HEK293 (cell line): ENCODE data around the gene YWHAE.
A peak's percentile ranks its signal among the peaks of the same experiment; 100 is the strongest.

ENCODE experiments used
- CTCF ChIA-PET: fragments of 350-600 bp; formaldehyde crosslinking; extraction: SDS; loops from one replicate; lab custom pipeline; 2021; ENCODE audit warnings: antibody characterized with exemption; lab: Yijun Ruan, JAX
- POLR2A ChIA-PET: fragments of 300-600 bp; formaldehyde crosslinking; extraction: SDS; loops from one replicate; lab custom pipeline; 2020; ENCODE audit warnings: antibody characterized with exemption, inconsistent platforms; lab: Yijun Ruan, JAX
- H3K27ac ChIP-seq: fragments of 200-500 bp; sonication (Bioruptor generic); 2 replicates; pipeline ENCODE4 v1.5.1; 2014; ENCODE audit warnings: low read depth, low read length, control low read depth, inconsistent platforms; ENCODE audit errors: extremely low read depth
- H3K36me3 ChIP-seq, 2 experiments: fragments of 200-500 bp in 1 of 2; sonication (Bioruptor generic) in 1 of 2; 1 replicate in 1 of 2; 2 replicates in 1 of 2; pipeline ENCODE4 v1.5.1; 2014 to 2017; ENCODE audit warnings: inconsistent platforms in 2 of 2, low read length in 2 of 2; ENCODE audit not compliant: control insufficient read depth in 2 of 2, insufficient read depth in 1 of 2
- H3K4me1 ChIP-seq: fragments of 200-500 bp; sonication (Bioruptor generic); 2 replicates; pipeline ENCODE4 v1.5.1; 2014; ENCODE audit warnings: mild to moderate bottlenecking, low read length, inconsistent platforms; ENCODE audit not compliant: control insufficient read depth, insufficient read depth
- H3K4me3 ChIP-seq: 2 replicates; pipeline ENCODE4 v1.5.1; 2011; ENCODE audit warnings: low read depth, mild to moderate bottlenecking, control low read depth, low read length, moderate library complexity
- H3K9me3 ChIP-seq: fragments of 200-500 bp; sonication (Bioruptor generic); 2 replicates; pipeline ENCODE4 v1.5.1; 2014; ENCODE audit warnings: low read depth, low read length, inconsistent platforms; ENCODE audit not compliant: control insufficient read depth, insufficient read depth
- BCL11A ChIP-seq: fragments of 450-650 bp; formaldehyde crosslinking; IDR thresholded peaks from 2 replicates; pipeline ENCODE4 v1.5.1; 2016; ENCODE audit warnings: low read depth, missing biosample characterization, missing genetic modification characterization
- GLI2 ChIP-seq: fragments of 450-650 bp; formaldehyde crosslinking; IDR thresholded peaks from 2 replicates; pipeline ENCODE4; 2017; ENCODE audit warnings: missing biosample characterization, missing genetic modification characterization, low read depth, borderline replicate concordance
- GLIS2 ChIP-seq: fragments of 450-650 bp; formaldehyde crosslinking; IDR thresholded peaks from 2 replicates; pipeline ENCODE4 v1.5.1; 2016; ENCODE audit warnings: missing biosample characterization, missing genetic modification characterization
- RBAK ChIP-seq: fragments of 450-650 bp; formaldehyde crosslinking; IDR thresholded peaks from 2 replicates; pipeline ENCODE4 v1.5.1; 2016; ENCODE audit warnings: missing biosample characterization, missing genetic modification characterization
- WT1 ChIP-seq: fragments of 450-650 bp; formaldehyde crosslinking; IDR thresholded peaks from 2 replicates; pipeline ENCODE4 v1.5.1; 2016; ENCODE audit warnings: missing biosample characterization, missing genetic modification characterization
- YY1 ChIP-seq: fragments of 450-650 bp; formaldehyde crosslinking; IDR thresholded peaks from 2 replicates; pipeline ENCODE4 v1.5.1; 2018; ENCODE audit warnings: missing biosample characterization, missing genetic modification characterization
- ZFP37 ChIP-seq: fragments of 450-650 bp; formaldehyde crosslinking; IDR thresholded peaks from 2 replicates; pipeline ENCODE4 v1.5.1; 2016; ENCODE audit warnings: missing biosample characterization, missing genetic modification characterization
- ZNF24 ChIP-seq: fragments of 450-650 bp; formaldehyde crosslinking; IDR thresholded peaks from 2 replicates; pipeline ENCODE4 v1.5.1; 2016; ENCODE audit warnings: missing biosample characterization, missing genetic modification characterization
- ZNF350 ChIP-seq: fragments of 450-650 bp; formaldehyde crosslinking; IDR thresholded peaks from 2 replicates; pipeline ENCODE4 v1.5.0; 2017; ENCODE audit warnings: missing biosample characterization, mild to moderate bottlenecking, missing genetic modification characterization
- ZNF366 ChIP-seq: fragments of 450-650 bp; formaldehyde crosslinking; conservative IDR thresholded peaks from 2 replicates; pipeline ENCODE4 v1.5.1; 2016; ENCODE audit warnings: missing biosample characterization, missing genetic modification characterization
- ZNF558 ChIP-seq: fragments of 450-650 bp; formaldehyde crosslinking; IDR thresholded peaks from 2 replicates; pipeline ENCODE4 v1.5.1; 2016; ENCODE audit warnings: missing biosample characterization, missing genetic modification characterization
- ZNF561 ChIP-seq: fragments of 450-650 bp; IDR thresholded peaks from 2 replicates; pipeline ENCODE4 v1.5.1; 2018; ENCODE audit warnings: missing biosample characterization, missing genetic modification characterization, borderline replicate concordance
- ZNF585B ChIP-seq: fragments of 450-650 bp; formaldehyde crosslinking; IDR thresholded peaks from 2 replicates; pipeline ENCODE4 v1.5.1; 2016; ENCODE audit warnings: missing biosample characterization, missing genetic modification characterization
- ZNF621 ChIP-seq: fragments of 450-650 bp; formaldehyde crosslinking; IDR thresholded peaks from 2 replicates; pipeline ENCODE4 v1.5.1; 2017; ENCODE audit warnings: missing biosample characterization, missing genetic modification characterization
- ZNF654 ChIP-seq: fragments of 450-650 bp; formaldehyde crosslinking; IDR thresholded peaks from 2 replicates; pipeline ENCODE4 v1.5.1; 2016; ENCODE audit warnings: low read depth, missing biosample characterization, missing genetic modification characterization
- ZNF76 ChIP-seq: fragments of 450-650 bp; formaldehyde crosslinking; IDR thresholded peaks from 2 replicates; pipeline ENCODE4; 2016; ENCODE audit warnings: low read depth, missing biosample characterization, missing genetic modification characterization, borderline replicate concordance
- ZNF777 ChIP-seq: fragments of 450-650 bp; formaldehyde crosslinking; IDR thresholded peaks from 2 replicates; pipeline ENCODE4 v1.5.1; 2017; ENCODE audit warnings: missing biosample characterization, missing genetic modification characterization, borderline replicate concordance
- ZNF843 ChIP-seq: fragments of 450-650 bp; formaldehyde crosslinking; IDR thresholded peaks from 2 replicates; pipeline ENCODE4 v1.5.1; 2016; ENCODE audit warnings: missing biosample characterization, missing genetic modification characterization
- TF ChIP-seq, protein P1 (sequence below): fragments of 450-650 bp; formaldehyde crosslinking; IDR thresholded peaks from 2 replicates; pipeline ENCODE4 v1.5.1; 2016; ENCODE audit warnings: missing biosample characterization, missing genetic modification characterization
- TF ChIP-seq, protein P2 (sequence below): fragments of 450-650 bp; formaldehyde crosslinking; IDR thresholded peaks from 2 replicates; pipeline ENCODE4 v1.5.1; 2017; ENCODE audit warnings: missing biosample characterization, missing genetic modification characterization
- TF ChIP-seq, protein P3 (sequence below): fragments of 450-650 bp; formaldehyde crosslinking; IDR thresholded peaks from 2 replicates; pipeline ENCODE4 v1.5.1; 2016; ENCODE audit warnings: missing biosample characterization, missing genetic modification characterization, borderline replicate concordance
- TF ChIP-seq, protein P4 (sequence below): fragments of 450-650 bp; formaldehyde crosslinking; IDR thresholded peaks from 2 replicates; pipeline ENCODE4 v1.5.1; 2017; ENCODE audit warnings: missing biosample characterization, missing genetic modification characterization
- TF ChIP-seq, protein P5 (sequence below): fragments of 450-650 bp; formaldehyde crosslinking; IDR thresholded peaks from 2 replicates; pipeline ENCODE4 v1.5.1; 2016; ENCODE audit warnings: missing biosample characterization, missing genetic modification characterization

YWHAE gene

DNA sequence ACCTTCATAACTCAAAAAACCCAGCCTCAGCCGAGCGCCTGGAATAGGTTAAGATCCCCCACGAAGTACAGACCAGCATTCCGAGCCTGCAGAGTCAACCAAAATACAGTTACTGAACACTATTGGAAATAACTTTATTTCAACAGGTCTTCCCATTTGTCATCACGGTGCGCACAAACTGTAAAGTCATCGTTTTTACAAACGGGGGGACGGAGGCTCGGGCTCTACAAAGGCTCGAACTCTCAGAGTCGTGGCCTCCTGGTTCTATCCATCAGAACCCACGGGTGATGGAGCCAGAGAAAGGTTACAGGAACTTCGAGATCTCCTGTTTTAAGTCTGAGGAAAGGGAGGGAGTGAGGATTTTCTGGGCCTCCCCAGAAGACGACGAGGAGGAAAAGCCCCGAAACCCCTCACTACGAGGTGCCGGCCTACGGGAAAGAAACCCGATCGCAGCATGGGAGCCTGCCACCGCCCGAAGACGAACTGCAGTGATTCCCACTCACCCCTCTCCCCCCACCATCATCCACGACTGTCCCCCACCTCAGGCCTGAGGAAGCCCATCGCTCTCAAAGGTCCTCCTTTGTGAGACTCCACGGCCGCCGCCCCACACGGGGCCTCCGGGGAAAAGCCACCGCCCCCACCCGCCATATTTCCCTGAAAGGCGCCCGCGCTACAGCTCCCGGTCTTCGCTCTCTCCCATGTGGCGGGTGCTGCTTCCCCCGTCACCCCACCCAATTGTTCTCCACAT is 917 bp downstream of the YWHAE start (continued):
- TF ChIP-seq, protein P1, sequence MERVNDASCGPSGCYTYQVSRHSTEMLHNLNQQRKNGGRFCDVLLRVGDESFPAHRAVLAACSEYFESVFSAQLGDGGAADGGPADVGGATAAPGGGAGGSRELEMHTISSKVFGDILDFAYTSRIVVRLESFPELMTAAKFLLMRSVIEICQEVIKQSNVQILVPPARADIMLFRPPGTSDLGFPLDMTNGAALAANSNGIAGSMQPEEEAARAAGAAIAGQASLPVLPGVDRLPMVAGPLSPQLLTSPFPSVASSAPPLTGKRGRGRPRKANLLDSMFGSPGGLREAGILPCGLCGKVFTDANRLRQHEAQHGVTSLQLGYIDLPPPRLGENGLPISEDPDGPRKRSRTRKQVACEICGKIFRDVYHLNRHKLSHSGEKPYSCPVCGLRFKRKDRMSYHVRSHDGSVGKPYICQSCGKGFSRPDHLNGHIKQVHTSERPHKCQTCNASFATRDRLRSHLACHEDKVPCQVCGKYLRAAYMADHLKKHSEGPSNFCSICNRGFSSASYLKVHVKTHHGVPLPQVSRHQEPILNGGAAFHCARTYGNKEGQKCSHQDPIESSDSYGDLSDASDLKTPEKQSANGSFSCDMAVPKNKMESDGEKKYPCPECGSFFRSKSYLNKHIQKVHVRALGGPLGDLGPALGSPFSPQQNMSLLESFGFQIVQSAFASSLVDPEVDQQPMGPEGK (tag by site-specific recombination), result no peak
- TF ChIP-seq, protein P2, sequence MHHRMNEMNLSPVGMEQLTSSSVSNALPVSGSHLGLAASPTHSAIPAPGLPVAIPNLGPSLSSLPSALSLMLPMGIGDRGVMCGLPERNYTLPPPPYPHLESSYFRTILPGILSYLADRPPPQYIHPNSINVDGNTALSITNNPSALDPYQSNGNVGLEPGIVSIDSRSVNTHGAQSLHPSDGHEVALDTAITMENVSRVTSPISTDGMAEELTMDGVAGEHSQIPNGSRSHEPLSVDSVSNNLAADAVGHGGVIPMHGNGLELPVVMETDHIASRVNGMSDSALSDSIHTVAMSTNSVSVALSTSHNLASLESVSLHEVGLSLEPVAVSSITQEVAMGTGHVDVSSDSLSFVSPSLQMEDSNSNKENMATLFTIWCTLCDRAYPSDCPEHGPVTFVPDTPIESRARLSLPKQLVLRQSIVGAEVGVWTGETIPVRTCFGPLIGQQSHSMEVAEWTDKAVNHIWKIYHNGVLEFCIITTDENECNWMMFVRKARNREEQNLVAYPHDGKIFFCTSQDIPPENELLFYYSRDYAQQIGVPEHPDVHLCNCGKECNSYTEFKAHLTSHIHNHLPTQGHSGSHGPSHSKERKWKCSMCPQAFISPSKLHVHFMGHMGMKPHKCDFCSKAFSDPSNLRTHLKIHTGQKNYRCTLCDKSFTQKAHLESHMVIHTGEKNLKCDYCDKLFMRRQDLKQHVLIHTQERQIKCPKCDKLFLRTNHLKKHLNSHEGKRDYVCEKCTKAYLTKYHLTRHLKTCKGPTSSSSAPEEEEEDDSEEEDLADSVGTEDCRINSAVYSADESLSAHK (tag by site-specific recombination), result no peak
- TF ChIP-seq, protein P3, sequence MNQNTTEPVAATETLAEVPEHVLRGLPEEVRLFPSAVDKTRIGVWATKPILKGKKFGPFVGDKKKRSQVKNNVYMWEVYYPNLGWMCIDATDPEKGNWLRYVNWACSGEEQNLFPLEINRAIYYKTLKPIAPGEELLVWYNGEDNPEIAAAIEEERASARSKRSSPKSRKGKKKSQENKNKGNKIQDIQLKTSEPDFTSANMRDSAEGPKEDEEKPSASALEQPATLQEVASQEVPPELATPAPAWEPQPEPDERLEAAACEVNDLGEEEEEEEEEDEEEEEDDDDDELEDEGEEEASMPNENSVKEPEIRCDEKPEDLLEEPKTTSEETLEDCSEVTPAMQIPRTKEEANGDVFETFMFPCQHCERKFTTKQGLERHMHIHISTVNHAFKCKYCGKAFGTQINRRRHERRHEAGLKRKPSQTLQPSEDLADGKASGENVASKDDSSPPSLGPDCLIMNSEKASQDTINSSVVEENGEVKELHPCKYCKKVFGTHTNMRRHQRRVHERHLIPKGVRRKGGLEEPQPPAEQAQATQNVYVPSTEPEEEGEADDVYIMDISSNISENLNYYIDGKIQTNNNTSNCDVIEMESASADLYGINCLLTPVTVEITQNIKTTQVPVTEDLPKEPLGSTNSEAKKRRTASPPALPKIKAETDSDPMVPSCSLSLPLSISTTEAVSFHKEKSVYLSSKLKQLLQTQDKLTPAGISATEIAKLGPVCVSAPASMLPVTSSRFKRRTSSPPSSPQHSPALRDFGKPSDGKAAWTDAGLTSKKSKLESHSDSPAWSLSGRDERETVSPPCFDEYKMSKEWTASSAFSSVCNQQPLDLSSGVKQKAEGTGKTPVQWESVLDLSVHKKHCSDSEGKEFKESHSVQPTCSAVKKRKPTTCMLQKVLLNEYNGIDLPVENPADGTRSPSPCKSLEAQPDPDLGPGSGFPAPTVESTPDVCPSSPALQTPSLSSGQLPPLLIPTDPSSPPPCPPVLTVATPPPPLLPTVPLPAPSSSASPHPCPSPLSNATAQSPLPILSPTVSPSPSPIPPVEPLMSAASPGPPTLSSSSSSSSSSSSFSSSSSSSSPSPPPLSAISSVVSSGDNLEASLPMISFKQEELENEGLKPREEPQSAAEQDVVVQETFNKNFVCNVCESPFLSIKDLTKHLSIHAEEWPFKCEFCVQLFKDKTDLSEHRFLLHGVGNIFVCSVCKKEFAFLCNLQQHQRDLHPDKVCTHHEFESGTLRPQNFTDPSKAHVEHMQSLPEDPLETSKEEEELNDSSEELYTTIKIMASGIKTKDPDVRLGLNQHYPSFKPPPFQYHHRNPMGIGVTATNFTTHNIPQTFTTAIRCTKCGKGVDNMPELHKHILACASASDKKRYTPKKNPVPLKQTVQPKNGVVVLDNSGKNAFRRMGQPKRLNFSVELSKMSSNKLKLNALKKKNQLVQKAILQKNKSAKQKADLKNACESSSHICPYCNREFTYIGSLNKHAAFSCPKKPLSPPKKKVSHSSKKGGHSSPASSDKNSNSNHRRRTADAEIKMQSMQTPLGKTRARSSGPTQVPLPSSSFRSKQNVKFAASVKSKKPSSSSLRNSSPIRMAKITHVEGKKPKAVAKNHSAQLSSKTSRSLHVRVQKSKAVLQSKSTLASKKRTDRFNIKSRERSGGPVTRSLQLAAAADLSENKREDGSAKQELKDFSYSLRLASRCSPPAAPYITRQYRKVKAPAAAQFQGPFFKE (tag by site-specific recombination), result no peak
- TF ChIP-seq ZNF561 (no peak), ZNF621 (tag by site-specific recombination) (no peak), ZNF777 (tag by site-specific recombination) (no peak)

DNA sequence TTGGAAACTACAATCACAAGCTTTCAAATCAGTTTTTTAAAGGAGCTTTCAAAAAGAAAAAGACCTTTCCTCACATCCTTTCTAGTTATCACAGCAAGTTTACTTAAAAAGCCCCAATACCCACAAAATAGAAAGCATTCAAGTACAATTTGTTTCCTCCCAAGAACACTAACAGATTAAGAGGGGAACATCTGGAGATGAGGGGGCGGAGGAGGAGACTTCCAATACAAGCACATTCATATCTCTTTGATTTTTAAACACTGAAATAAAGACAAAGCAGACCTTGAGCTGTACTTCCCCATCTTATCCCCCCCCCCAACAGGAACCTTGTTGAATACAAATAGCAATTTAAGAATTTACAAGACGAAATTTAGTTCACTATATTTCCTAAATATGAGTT is 2.0 kb downstream of the YWHAE start:
- peak overlapping the region; percentile 4; the same call in 1 of the 2 replicates for H3K27ac ChIP-seq
- H3K36me3 ChIP-seq, result peaks cover 31 to 37% of the 10 kb centered on the region in 2 experiments
- peak overlapping the region; percentile 93 for H3K4me3 ChIP-seq
- ChIA-PET CTCF (interaction anchor here (0.7 to 3.5 kb wide), 4 partner anchors 18 to 138 kb away, joined by 3 to 35 read pairs (median 4); no protein-coding TSS in a partner anchor), POLR2A (interaction anchor here (0.8 to 1.2 kb wide), 2 partner anchors 9 to 18 kb away, joined by 3 to 6 read pairs; no protein-coding TSS in a partner anchor)
- H3K9me3 ChIP-seq, result no peaks in the 10 kb centered on the region
- H3K4me1 ChIP-seq, result peaks cover 24% of the 10 kb centered on the region
- TF ChIP-seq ZNF76 (tag by site-specific recombination), result no peak
- TF ChIP-seq BCL11A (tag by site-specific recombination), result no peak
- TF ChIP-seq ZNF558 (tag by site-specific recombination), result no peak
- no peak for TF ChIP-seq ZNF24 (tag by site-specific recombination)
- TF ChIP-seq ZNF654 (tag by site-specific recombination), result no peak
- TF ChIP-seq GLIS2 (tag by site-specific recombination), result no peak
- TF ChIP-seq, protein P4, sequence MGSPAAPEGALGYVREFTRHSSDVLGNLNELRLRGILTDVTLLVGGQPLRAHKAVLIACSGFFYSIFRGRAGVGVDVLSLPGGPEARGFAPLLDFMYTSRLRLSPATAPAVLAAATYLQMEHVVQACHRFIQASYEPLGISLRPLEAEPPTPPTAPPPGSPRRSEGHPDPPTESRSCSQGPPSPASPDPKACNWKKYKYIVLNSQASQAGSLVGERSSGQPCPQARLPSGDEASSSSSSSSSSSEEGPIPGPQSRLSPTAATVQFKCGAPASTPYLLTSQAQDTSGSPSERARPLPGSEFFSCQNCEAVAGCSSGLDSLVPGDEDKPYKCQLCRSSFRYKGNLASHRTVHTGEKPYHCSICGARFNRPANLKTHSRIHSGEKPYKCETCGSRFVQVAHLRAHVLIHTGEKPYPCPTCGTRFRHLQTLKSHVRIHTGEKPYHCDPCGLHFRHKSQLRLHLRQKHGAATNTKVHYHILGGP, result no peak
- TF ChIP-seq ZNF366 (tag by site-specific recombination), result no peak
- no peak for TF ChIP-seq RBAK (tag by site-specific recombination)
- TF ChIP-seq ZNF843 (tag by site-specific recombination), result no peak
- no peak for TF ChIP-seq ZFP37 (tag by site-specific recombination)
- TF ChIP-seq YY1, result no peak
- no peak for TF ChIP-seq ZNF585B (tag by site-specific recombination)
- TF ChIP-seq GLI2 (tag by site-specific recombination), result no peak
- no peak for TF ChIP-seq WT1
- TF ChIP-seq ZNF350, result no peak
- TF ChIP-seq, protein P5, sequence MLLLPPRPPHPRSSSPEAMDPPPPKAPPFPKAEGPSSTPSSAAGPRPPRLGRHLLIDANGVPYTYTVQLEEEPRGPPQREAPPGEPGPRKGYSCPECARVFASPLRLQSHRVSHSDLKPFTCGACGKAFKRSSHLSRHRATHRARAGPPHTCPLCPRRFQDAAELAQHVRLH, result no peak
